Kidney (tissue), 14 donors: ENCODE data around the gene ARHGEF38. TPM values are rescaled to one million over a fixed set of nuclear protein-coding genes. Genes with fewer than 3 reads are reported as not detected.
A peak's percentile ranks its signal among the peaks of the same experiment; 100 is the strongest.

ENCODE experiments used
- DNase-seq, 5 donors: peaks; one replicate each; pipeline ENCODE4 v3.0.0-alpha.2; 2013 to 2020
- FAIRE-seq: peaks from 2 replicates; lab custom pipeline; 2012; peaks lifted over from hg19 to GRCh38; lab: Jason Lieb, UNC
- H3K27ac ChIP-seq, 2 donors: one replicate each; pipeline ENCODE4 v1.7.0; 2013; ENCODE audit warnings: low read depth in 2 of 2, low read length in 2 of 2, inconsistent platforms in 1 of 2
- H3K27me3 ChIP-seq: one replicate; pipeline ENCODE4 v1.7.1; 2013; ENCODE audit warnings: low read length, inconsistent platforms; ENCODE audit not compliant: control insufficient read depth, insufficient read depth
- H3K36me3 ChIP-seq, 3 donors: one replicate each; pipeline versions ENCODE4 v1.7.0 to v1.7.1; 2013; ENCODE audit warnings: low read length in 3 of 3, control low read depth in 1 of 3, inconsistent platforms in 1 of 3; ENCODE audit not compliant: insufficient read depth in 3 of 3, control insufficient read depth in 2 of 3
- H3K4me1 ChIP-seq, 3 donors: one replicate each; pipeline versions ENCODE4 v1.7.0 to v1.7.1; 2013; ENCODE audit warnings: low read length in 3 of 3, inconsistent platforms in 1 of 3, low read depth in 1 of 3; ENCODE audit not compliant: control insufficient read depth in 2 of 3, insufficient read depth in 2 of 3
- H3K4me3 ChIP-seq, 3 donors: one replicate each; pipeline versions ENCODE4 v1.7.0 to v1.8.1; 2013; ENCODE audit warnings: low read length in 3 of 3, control low read depth in 1 of 3, inconsistent platforms in 1 of 3
- H3K9ac ChIP-seq, 3 donors: one replicate each; pipeline versions ENCODE4 v1.7.0 to v1.7.1; 2013; ENCODE audit warnings: low read length in 3 of 3, control low read depth in 1 of 3, inconsistent platforms in 1 of 3
- H3K9me3 ChIP-seq, 3 donors: one replicate each; pipeline versions ENCODE4 v1.7.0 to v1.7.1; 2013; ENCODE audit warnings: low read length in 3 of 3, control low read depth in 1 of 3, inconsistent platforms in 1 of 3; ENCODE audit not compliant: control insufficient read depth in 2 of 3, insufficient read depth in 1 of 3
- CTCF ChIP-seq: IDR thresholded peaks from 3 replicates; pipeline ENCODE4 v1.5.1; 2012; ENCODE audit warnings: mild to moderate bottlenecking, moderate library complexity, borderline replicate concordance; ENCODE audit not compliant: insufficient read depth; ENCODE audit errors: extremely low read depth
- intact Hi-C: fragments of 100-400 bp; cut with DNase I; formaldehyde crosslinking; loops from one replicate; pipeline ENCODE4 v1.11.1; 2022
- polyA plus RNA-seq: library from polyadenylated mRNA; stranded (reverse); fragments of 350-450 nt; fragmentation: Illumina TruSeq; extraction: RNeasy Lipid Tissue Mini Kit (QIAGEN cat#74804); gene quantifications from one replicate; pipeline ENCODE4 v1.2.3, GENCODE V29; 2014; ENCODE audit warnings: low read depth, low replicate concordance; ENCODE audit not compliant: insufficient read depth
- total RNA-seq: library from RNA; stranded (reverse); fragmentation: NEBNext Ultra II Directional; extraction: Animal tissue kit (Norgen Biotek cat#: 25700); gene quantifications from one replicate; pipeline ENCODE4 v1.2.1, GENCODE V29; 2021
- donor health status: control.
- donor health status: control.
- donor health status: control.
- donor health status: control.
- donor health status: control.
- donor health status: DM: yes; HTN: yes; CAD: no.
- donor health status: Normal renal cell carcinoma (clear cell type).

The ARHGEF38 gene
- total and polyA plus RNA-seq, 2 donors from 2014 or later: 1.5 to 41.1 TPM

GRCh38 chr4:105613306-105613705, 60.9 kb downstream of the ARHGEF38 start:
- Histone ChIP-seq H3K9ac (no peak overlapping the region), H3K27me3 (no peaks in the 10 kb centered on the region), H3K27ac (no peak overlapping the region), H3K4me1 (no peaks in the 10 kb centered on the region), H3K9me3 (no peaks in the 10 kb centered on the region), H3K36me3 (no peaks in the 10 kb centered on the region), H3K4me3 (no peak overlapping the region)
- FAIRE-seq (no peak), DNase-seq (no peak)
- intact Hi-C loops: no loop called here
- no peak for TF ChIP-seq CTCF

GRCh38 chr4:105619188-105619931, 66.9 kb downstream of the ARHGEF38 start:
- Histone ChIP-seq H3K27ac (peak overlapping the region in 1 of 2 donors; percentile 71), H3K9me3 (no peaks in the 10 kb centered on the region), H3K4me1 (no peaks in the 10 kb centered on the region), H3K9ac (no peak overlapping the region), H3K36me3 (no peaks in the 10 kb centered on the region), H3K4me3 (no peak overlapping the region), H3K27me3 (no peaks in the 10 kb centered on the region)
- intact Hi-C loops: no loop called here
- TF ChIP-seq CTCF: no peak
- DNase-seq (peak in 1 of 5 donors; percentile 93), FAIRE-seq (peak; percentile 19)

- intact Hi-C loops: no loop called here
- H3K27ac ChIP-seq: no peak overlapping the region
- H3K27me3 ChIP-seq: no peaks in the 10 kb centered on the region
- no peaks in the 10 kb centered on the region for H3K4me1 ChIP-seq
- DNase-seq (no peak), FAIRE-seq (no peak)
- no peak overlapping the region for H3K4me3 ChIP-seq
- H3K9ac ChIP-seq: no peak overlapping the region
- H3K9me3 ChIP-seq: no peaks in the 10 kb centered on the region
- no peaks in the 10 kb centered on the region for H3K36me3 ChIP-seq
- TF ChIP-seq CTCF: no peak
Measured at GRCh38 chr4:105620640-105621323, 68.4 kb downstream of the ARHGEF38 start.
